Activated T-helper 1 cell treated with anti-CD3 and anti-CD28 coated beads, Interleukin-2, amount 50 U/mL, for 16 hours (primary cell): ENCODE measurements around the gene STPG4.

ENCODE experiments used
- DNase-seq, 2 donors: peaks; one replicate each; pipeline ENCODE4 v3.0.0-alpha.2; 2020; ENCODE audit warnings: low read depth in 1 of 2, low spot score in 1 of 2

The STPG4 gene

DNA sequence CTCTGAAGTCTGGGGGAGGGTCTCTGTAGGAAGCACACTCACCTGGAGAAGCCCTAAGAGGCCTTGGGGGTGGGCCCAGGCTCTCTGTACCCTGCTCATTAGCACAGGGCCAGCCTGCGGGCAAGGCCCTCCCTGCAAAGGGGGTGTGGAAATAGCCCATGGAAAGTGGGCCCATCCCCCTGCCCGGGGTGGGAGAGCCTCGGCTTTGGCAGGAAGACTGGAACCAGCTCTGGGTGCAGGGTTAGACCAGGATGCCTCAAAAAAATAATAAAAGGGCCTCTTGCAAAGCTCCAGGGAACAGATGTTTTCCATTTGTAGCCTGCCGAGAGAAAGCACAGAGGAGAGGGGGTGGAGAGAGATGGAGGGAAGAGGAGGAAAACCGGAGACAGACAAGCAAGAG is 98.7 kb downstream of the STPG4 start:
- DNase-seq = no peak

DNA sequence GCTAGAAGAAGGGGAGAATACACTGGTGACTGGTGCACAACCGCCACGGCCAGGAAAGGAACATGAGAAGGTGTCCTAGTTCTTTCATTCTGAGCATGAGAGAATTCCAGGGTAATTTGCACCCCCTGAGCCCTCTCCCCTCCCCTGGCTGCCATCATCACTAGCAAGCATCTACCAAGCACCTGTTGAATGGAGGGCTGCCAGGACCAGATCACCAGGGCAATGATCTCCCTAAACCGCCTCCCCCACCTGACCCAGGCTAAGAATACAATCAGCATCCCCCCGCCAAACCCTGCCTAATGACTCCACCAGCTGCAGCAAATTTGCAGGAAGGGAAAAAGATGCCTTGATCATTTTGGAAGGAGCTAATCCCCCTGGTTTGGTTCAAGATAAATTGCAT is 100.2 kb downstream of the STPG4 start:
- no peak for DNase-seq

DNA sequence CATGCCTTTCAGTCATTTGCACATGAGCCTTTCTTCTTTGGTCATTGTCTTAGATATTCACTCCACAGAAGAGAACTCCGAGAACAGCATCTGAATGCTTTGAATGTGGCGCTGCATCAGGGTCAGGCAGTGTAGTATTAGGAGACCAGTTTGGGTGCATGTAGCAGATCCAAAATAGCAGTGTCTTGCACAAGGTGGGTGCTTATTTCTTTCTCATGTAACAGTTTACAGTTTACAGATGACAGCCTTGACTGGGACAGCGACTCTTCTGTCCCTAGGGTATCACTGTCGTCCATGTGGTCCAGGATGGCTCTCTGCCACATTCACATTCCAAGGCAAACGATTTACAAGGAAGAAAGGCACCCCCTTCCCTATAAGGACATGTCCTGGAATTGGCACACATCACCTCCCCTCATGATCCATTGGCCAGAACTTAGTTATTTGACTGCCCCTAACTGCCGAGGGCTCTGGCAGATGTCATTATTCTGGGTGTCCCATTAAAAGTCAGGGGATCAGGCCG is 101.0 kb downstream of the STPG4 start:
- no peak for DNase-seq

DNA sequence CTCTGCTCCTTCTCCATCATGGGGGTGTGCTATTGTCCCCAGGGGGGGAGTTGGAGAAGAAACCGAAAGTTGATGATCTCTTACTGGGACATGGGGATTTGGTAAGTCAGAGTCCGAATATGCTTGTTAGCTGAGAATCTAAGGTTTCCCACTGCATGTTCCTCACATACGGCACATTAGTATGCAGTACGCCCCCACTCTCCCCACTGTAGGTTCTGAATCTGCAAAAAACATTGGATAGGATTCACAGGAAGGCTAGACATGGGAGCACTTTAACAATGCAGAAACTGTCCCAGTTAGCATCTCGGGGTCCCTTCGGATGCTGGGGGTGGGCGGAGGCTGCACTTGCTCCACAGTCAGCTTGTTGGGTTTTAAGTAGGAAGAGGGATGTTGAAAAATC is 102.3 kb downstream of the STPG4 start:
- DNase-seq = no peak

DNA sequence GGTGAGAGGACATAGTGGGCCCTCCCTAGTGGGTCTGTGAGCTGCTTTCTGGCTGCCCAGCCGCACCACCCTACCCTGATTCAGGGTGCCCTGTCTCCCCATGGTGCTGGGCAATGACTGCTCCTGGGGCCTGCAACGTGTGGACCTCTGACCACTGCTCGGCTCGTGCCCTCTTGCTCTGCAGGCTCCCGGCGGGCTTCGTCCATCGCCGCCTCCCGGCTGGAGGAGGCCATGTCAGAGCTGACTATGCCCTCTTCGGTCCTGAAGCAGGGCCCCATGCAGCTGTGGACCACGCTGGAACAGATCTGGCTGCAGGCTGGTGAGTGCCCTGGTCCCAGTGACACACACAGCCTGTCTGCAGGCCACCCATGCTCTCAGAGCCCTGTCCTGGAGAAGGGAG is 103.5 kb downstream of the STPG4 start:
- DNase-seq = no peak

DNA sequence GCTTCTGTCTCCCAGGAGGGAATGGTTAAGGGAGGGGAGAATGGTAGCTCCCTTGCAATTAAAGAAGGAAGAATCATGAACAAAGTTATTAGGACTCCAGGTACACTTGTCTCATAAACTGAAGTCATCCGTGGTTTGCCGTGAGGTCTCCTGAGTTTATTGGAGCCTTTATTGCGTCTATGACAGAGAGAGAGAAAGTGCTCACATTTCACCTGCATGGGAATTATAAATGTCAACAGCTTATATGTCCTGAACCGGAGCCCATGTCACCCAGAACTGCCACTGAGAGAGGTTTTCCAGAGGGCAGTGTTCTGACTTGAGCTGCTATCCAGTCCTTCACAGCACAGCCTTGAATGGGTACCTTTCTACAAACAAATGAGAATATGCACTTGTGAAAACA is 104.3 kb downstream of the STPG4 start:
- DNase-seq = no peak

DNA sequence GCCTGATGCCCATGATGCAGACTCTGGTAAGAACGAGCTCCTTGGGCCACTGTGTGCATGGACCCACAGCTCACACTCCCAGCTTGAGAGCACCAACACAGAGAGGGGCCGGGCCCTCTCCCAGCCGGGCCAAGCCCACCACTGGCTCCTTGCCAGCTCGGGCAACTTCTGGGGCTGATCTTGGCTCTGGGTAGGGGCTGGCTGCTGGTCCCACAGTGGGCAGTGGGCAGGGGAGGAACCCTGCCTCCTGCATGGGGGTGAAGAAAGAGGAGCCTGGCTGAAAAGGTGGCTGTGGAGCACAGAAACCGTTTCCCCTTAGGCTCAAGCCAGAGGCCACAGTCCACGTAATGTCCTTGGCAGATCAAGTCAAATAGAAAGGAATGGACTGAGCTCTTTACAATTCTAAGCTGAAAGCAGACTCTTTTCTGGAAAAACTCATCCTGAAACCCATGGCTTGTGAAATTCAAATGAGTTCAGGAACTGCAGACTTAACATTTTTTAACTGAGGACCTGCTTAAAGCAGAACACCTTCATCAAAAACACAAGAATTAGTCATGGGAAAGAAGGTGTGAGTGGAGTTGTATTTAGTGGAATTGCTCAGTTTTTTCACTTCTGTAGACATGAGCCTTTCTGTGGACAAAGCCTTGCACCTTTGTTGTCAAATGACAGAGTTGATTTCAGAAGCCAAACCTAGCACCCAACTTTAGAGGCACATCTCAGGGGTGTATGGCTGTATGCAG is 104.9 kb downstream of the STPG4 start:
- DNase-seq = no peak

DNA sequence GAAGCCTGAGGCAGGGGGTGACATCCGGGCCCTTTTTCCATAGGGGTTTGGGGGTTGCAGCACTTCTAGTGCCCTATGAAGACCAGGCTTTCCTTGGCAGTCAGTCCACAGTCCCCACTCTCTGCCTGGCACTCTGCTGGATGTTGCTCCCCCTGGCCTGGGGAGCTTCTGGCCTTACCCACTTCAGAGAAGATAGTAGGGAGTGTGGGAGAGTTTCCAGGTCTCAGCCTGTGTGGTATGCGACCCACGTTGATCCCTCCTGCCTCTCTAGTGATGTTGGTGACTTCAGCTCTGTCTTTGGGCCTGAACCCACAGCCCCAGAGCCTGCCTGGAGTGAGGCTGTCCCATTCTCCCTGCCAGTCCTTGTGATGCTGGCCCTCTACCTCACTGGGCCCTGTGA is 105.6 kb downstream of the STPG4 start:
- DNase-seq = no peak

DNA sequence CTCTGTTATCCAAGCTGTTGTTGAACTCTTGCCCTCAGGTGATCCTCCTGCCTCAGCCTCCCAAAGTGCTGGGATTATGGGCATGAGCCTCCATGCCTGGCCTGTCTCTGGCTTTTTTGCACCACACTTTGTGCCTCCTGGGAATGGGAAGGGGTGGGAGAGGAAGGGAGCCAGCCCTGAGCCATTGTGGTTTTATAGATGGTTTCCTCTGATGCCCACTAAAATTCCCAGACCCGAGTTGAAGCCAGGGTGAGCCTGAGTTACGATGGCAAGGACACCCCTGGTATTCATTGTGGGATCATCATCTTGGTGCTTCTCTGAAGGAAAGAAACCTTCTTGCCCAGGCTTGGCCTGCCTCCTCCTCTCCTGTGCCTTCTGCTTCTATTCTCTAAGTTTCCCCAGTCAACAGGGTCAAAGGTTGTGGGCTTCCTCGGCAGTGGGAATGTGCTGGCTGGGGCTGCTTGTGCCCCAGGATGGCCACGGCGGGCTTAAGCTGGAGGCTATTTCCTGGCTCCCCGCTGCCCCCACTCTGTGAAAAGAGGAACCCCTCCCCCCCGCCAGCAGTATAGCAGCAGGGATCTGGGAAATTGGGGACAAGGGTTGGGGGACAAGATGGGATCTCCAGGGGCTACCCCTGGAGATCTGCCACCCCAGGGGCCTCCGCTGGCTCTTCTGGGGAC is 106.2 kb downstream of the STPG4 start:
- DNase-seq = no peak

DNA sequence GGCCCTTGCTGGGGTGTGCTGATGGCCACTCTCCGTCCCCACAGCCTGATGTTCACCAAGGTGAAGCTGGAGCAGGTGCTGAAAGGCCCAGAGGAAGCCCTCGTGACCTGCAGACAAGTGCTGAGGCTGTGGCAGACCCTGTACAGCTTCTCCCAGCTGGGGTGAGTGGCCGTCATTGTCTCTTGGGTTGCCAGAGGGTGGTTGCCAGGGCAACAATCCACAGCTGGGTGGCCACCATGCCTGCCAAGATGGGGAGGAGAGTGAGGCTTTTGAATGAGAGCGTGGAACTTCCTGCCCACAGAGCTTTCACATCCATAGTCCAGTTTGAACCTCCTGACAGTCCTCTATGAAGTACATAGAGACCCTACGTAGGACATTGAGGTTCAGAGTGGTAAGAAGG is 108.8 kb downstream of the STPG4 start:
- DNase-seq = no peak

DNA sequence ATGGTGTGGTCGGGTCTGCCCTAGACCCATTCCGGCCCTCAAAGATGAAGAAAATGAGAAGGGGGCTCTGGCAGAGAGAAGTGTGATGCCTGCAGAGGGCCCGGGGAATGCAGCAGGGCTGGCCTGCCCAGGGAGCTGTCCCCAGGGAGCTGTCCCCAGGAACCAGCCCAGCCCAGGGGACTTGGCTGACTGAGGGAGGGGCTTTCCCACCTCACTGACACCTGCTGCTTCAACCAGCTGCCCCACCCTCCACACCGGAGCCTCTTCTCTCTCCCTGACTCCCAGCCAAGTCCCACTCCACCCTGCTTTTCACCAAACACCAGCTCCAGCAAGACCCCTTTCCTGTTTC is 111.2 kb downstream of the STPG4 start:
- DNase-seq = no peak

DNA sequence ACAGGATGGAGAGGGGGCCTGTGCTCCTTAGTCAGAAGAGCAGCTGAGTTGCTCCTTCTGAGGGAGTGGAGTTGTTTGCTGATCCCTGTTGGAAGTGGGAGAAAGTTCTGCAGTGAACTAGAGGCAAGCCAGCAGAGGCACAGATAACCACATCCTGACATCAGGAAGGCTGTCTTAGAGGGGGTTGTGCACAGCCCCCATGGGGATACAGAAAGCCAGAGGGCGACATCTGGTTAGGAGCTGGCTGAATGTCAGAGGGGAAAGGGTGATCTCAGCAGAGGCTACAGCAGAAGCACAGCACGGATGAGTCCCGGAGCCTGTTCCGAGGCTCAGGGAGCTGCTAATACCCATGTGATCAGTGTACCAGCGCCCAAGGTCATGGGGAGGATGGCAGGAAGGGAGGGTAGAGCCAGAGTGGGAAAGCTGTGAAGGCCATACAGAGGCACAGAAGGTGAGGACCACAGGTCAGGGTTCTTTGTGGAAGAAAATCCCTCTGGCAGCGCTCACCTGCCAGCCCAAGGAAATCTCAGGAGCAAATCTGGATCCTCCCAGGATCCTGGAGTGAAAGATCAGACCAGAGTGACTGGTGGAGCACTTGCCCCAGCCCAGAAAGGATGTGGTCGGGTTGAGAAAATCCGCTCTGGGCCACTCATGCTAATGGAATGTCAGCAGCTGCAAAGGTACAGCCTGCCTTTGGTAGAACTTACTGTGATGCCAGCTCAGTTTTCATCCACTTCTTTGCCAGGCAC is 111.8 kb downstream of the STPG4 start:
- no peak for DNase-seq

DNA sequence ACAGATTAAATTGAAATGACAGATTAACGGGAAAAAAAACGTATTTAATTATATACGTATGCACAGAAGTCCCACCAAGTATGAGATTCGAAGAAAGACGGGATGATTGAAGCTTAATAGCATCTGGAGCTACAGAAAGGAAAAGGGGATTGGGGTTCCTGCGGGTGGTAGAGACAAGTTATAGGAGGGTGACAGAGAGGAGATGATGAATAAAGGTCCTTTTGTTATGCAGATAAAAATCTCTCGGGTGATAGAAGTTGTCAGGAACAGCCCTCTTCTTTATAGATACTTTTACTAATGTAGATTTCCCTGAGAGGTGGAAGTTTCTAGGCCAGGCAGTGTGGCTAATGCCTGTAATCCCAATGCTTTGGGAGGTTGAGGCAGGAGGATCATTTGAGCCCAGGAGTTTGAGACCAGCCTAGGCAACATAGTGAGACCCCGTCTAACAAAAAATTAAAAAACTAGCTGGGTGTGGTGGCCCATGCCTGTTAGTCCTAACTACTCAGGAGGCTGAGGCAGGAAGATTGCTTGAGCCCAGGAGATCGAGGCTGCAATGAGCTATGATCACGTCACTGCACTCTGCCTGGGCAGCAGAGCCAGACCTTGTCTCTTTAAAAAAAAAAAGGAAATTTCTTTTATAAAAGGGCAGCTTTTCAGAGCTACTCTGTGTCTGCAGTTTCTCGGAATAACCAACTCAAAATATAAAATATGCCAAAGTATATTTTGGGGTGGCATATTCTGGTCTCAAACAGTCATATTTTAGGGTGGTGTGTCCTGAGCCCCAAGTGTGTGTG is 113.0 kb downstream of the STPG4 start:
- DNase-seq = no peak

DNA sequence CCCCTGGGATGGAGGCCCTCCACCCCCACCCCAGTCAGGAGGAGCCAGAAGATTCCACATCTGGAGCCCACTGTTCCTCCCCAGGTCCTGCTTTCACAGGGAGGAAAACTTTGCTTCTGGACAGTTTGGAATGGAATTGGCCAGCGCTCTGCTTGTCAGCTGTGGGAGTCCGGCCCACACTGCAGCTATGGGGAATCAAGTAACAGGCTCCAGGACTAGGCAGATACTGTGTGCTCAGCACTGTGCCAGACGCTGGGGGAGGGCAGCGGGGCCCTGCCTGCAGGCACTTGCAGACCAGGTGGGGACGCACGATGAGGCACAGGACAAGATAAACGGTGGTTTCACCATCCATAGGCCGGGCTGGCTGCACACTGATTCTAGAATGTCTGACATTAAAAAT is 114.0 kb downstream of the STPG4 start:
- no peak for DNase-seq

DNA sequence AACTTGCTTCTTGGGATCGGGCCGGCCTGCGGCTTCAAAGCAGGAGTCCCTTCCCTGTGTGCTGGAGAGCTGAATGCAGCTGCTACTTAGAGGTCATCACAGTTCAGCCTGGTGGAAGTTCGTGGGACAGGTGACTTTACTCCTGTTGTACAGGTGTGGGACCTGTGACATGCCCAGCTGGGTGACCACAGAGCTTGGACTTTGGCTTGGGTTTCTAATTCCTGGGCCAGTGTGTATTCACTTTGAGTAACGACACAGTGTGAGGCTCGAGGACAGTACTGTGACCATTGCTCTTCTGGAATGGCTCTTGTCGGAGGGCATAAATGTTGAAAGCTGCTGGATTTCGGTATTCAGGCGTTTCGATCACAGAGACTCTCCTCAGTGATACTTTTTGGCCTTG is 114.5 kb downstream of the STPG4 start:
- no peak for DNase-seq

DNA sequence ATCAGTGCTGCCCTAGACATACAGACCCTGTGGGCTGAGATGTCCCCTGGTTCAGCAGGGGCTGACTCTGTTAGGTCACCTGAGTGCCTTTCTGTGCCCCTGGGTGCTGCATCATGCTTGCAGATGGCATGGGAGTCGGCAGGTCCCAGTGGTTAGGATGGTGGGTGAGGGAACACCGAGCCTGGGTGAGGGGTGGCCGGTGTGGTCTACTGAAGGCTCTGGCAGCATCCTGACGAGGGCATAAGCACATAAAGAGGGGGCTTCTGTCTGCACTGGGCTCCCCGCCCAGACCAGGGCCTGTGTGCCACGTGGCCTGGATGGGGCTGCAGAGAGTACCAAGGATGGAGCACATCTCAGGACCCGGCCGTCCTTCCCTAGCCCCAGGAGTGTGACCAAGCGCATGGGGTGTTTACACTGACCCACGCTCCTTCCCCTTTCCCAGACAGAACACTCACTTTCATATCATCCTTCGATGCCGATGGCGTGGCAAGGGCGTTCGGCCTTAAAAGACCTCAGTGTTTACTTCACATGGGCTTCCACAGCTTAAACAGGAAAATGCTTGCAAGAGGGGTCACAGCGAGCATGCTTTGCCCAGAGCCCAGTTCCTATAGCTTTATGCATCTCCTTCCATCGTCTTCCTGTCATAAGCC is 115.1 kb downstream of the STPG4 start:
- DNase-seq = no peak

DNA sequence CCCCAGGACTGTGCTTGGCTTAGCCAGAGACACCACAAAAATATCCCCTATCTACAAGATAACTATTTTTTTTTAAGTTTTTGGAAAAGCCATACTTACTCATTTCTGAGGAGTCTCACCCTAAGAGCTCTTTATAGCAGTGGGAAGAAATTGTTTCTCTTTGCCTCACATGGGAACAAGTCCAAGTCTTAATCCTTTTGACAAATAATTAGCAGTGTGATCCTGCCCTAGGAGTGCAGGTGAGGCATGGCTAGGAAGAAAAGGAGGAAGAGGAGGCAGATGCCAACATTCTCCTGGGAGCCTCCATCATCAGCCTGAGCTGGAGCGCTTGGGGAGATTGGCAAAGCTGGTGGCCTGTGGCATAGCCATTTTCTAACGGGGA is 115.6 kb downstream of the STPG4 start:
- no peak for DNase-seq

DNA sequence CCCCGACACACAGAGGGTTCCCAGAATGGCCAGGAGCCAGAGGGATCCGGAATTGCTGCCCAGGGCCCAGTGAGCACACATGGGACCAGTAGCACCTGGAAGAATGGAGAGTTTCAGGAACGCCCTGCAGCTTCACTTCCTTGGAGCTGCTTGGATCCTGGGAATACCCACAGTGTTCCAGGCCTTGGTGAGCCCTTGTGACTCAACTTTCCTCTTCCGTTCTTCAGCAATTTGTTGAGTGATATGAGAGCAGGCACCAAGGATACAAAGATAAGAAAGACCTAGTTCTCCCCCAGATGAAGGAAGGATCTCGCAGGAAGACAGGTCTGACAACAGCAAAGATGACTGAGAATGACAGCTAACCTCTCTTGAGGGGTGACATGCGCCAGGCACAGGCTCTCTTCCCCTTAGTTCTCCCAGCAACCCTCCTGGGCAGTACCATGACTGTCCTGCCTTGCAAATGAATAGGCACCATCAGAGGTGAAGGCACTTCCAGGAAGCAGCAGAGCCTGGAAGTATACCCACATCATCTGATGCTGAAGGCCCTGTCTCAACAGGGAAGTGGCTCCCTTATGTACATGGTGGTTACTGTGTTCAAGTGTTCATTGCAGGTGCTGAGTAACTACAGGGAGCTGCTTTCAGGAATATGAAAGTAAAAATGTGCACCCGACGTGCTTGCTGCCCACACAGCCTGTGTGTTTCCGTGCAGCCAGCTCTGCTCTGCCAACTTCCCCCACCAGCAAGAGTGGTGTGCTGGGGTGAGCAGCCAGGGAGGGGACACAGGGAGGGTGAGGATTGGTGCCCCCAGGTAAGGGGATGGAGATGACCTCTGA is 116.2 kb downstream of the STPG4 start:
- no peak for DNase-seq

DNA sequence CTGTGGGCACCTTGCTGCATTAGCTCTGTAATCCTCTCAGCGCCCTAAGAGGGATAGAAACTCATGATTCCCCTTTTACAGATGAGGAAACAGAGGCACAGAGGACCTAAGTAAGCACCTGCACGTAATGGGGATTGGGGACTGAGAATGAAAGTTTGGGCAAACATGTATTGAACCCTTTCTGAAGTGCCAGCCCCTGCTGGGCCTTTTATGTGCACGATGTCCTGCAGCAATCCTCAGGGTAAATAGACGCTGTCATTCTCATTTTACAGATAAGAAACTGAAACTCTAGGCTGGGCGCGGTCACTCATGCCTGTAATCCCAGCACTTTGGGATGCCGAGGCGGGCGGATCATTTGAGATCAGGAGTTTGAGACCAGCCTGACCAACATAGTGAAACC is 117.4 kb downstream of the STPG4 start:
- DNase-seq = no peak
